Measurements from ENCODE around the gene ATG5. TPM values are rescaled to one million over a fixed set of nuclear protein-coding genes. Genes with fewer than 3 reads are reported as not detected.
A peak's percentile ranks its signal among the peaks of the same experiment; 100 is the strongest.
"Not testable (repeated sequence)": the region's sequence is repeated elsewhere in the genome, so short reads cannot be mapped to it uniquely, and the experiment has no call there.

Gene ATG5
- polyA plus RNA-seq, 3 donors = 41.7 to 51.9 (median 45.9) TPM

DNA sequence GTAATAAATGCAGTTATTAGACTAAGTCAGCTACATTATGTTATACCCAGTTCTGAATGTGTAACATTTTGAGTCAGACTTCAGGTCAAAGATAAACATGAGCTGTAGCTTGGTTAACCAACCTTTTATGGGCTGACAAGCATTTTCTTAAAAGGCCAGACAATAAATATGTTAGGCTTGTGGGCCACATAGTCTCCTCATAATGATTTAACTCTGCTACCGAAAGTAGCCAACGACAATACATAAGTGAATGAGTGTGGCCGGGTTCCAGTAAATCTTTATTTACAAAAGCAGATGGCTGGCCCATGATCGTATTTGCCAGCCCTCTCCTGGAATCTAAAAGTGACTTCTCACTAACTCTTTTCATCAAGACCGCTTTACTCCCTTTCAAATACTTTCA is 49.9 kb downstream of the ATG5 start:
- DNase-seq (ENCODE audit: extremely low read depth in 1 of 11, low read depth in 9 of 11, low spot score in 4 of 11) = no peak

DNA sequence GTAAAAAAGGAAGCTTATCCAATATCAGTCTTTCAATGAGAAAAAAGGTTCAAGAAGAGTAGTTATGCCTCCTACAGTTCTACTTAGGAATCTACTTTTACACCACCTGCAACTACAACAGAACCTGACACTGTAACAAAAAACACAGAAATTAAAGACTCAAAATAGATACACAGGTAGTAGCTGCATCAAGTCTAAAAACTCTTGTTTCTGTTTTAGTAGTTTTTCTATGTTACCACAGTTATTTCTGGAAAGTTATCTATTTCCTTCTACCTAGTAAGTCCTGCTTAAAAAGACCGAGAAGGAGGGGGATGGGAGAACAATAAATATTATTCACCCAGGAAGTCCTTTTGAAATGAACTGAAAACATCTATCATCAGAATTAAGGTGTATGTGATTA is 52.5 kb downstream of the ATG5 start:
- no peak for DNase-seq (ENCODE audit: extremely low read depth in 1 of 11, low read depth in 9 of 11, low spot score in 4 of 11)

DNA sequence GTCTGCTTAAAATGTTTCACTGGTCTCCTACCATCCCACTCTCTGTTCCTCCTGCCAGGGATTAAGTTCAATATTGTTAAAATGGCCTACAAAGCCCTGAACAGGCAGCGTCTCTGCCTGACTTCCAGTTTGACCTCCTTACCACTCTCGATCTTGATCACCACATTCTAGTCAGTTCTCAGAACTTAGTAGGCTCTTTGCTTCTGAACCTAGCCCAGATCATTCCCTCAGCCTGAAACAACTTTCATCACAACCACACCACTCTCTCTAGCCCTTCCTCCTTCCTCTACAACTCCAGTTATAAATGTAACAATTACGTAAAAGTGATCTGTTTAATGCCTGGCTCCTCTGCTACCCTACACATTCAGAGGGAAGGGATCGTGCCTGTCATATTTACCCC is 53.3 kb downstream of the ATG5 start:
- DNase-seq (ENCODE audit: extremely low read depth in 1 of 11, low read depth in 9 of 11, low spot score in 4 of 11) = no peak

GRCh38 chr6:106270414-106270813 is 55.1 kb downstream of the ATG5 start:
- DNase-seq (ENCODE audit: extremely low read depth in 1 of 11, low read depth in 9 of 11, low spot score in 4 of 11) = no peak

DNA sequence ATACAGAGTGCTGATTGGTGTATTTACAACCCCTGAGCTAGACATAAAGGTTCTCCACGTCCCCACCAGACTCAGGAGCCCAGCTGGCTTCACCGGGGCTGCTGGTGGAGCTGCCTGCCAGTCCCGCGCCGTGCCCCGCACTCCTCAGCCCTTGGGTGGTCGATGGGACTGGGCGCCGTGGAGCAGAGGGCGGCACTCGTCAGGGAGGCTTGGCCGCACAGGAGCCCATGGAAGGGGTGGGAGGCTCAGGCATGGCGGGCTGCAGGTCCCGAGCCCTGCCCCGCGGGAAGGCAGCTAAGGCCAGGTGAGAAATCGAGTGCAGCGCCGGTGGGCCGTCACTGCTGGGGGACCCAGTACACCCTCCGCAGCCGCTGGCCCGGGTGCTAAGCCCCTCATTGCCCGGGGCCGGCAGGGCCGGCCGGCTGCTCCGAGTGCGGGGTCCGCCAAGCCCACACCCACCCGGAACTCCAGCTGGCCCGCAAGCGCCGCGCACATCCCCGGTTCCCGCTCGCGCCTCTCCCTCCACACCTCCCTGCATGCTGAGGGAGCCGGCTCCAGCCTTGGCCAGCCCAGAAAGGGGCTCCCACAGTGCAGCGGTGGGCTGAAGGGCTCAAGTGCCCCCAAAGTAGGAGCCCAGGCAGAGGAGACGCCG is 56.2 kb downstream of the ATG5 start:
- DNase-seq (ENCODE audit: extremely low read depth in 1 of 11, low read depth in 9 of 11, low spot score in 4 of 11) = not testable (repeated sequence)

GRCh38 chr6:106268500-106268899 is 57.1 kb downstream of the ATG5 start:
- not testable (repeated sequence) for DNase-seq (ENCODE audit: extremely low read depth in 1 of 11, low read depth in 9 of 11, low spot score in 4 of 11)

- not testable (repeated sequence) for DNase-seq (ENCODE audit: extremely low read depth in 1 of 11, low read depth in 9 of 11, low spot score in 4 of 11)
Observed at GRCh38 chr6:106264433-106264832, 61.1 kb downstream of the ATG5 start.

- DNase-seq (ENCODE audit: extremely low read depth in 1 of 11, low read depth in 9 of 11, low spot score in 4 of 11) = not testable (repeated sequence)
Observed at GRCh38 chr6:106259748-106260147, 65.8 kb downstream of the ATG5 start.

DNA sequence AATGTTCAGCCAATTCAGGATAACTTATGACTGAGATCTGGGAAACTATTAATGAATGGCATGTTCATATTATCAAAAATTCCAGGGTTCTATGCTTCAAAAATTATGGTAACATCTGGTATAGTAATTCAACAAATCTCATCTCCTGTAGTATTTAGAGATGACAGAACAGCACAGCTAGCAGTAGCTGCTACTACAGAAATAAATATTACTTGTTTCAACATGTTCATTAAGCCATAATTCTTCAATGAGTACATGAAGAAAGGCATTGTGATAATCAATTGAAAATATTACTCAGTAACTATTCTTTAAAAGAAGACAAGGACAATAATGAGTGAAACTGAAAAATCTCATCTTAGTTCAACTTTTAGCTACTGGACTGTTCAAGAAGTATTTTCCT is 66.8 kb downstream of the ATG5 start:
- no peak for DNase-seq (ENCODE audit: extremely low read depth in 1 of 11, low read depth in 9 of 11, low spot score in 4 of 11)

- no peak for DNase-seq (ENCODE audit: extremely low read depth in 1 of 11, low read depth in 9 of 11, low spot score in 4 of 11)
Observed at GRCh38 chr6:106257195-106257594, 68.4 kb downstream of the ATG5 start.

GRCh38 chr6:106256201-106256968 is 69.2 kb downstream of the ATG5 start:
- DNase-seq (ENCODE audit: extremely low read depth in 1 of 11, low read depth in 9 of 11, low spot score in 4 of 11) = no peak

GRCh38 chr6:106255306-106255705 is 70.3 kb downstream of the ATG5 start:
- DNase-seq (ENCODE audit: extremely low read depth in 1 of 11, low read depth in 9 of 11, low spot score in 4 of 11) = no peak

GRCh38 chr6:106254636-106255035 is 70.9 kb downstream of the ATG5 start:
- DNase-seq (ENCODE audit: extremely low read depth in 1 of 11, low read depth in 9 of 11, low spot score in 4 of 11) = peak in 1 of 11 donors; percentile 1

- DNase-seq (ENCODE audit: extremely low read depth in 1 of 11, low read depth in 9 of 11, low spot score in 4 of 11) = no peak
Observed at GRCh38 chr6:106253731-106254130, 71.8 kb downstream of the ATG5 start.

- DNase-seq (ENCODE audit: extremely low read depth in 1 of 11, low read depth in 9 of 11, low spot score in 4 of 11) = no peak
Observed at GRCh38 chr6:106253172-106253571, 72.4 kb downstream of the ATG5 start.

- DNase-seq (ENCODE audit: extremely low read depth in 1 of 11, low read depth in 9 of 11, low spot score in 4 of 11) = no peak
Observed at GRCh38 chr6:106252687-106253086, 72.9 kb downstream of the ATG5 start.

DNA sequence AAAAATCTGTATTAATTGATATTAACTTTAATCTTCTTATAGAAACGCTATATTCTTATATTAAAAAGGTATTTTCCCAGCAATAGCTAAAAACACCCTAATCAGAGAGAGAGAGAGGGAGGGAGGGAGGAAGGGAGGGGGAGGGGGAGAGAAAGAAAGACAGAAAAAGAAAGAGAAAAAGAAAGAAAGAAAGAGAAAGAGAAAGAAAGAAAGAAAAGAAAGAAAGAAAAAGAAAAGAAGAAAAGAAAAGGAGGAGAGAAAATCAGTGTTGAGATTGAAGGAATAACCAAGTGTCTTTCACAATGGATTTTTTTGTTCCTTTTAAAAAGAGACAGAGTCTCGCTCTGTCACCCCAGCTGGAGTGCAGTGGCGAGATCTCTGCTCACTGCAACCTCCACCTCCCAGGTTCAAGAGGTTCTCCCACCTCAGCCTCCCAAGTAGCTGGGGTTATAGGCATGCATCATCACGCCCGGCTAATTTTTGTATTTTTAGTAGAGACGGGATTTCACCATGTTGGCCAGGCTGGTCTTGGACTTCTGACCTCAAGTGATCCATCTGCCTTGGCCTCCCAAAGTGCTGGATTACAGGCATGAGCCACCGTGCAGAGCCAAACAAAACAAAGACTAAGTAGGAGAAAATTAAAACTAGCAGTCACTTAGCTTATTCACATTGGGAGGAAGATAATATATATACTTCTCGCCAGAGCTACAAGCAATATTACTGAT is 73.9 kb downstream of the ATG5 start:
- DNase-seq (ENCODE audit: extremely low read depth in 1 of 11, low read depth in 9 of 11, low spot score in 4 of 11) = not testable (repeated sequence)

DNA sequence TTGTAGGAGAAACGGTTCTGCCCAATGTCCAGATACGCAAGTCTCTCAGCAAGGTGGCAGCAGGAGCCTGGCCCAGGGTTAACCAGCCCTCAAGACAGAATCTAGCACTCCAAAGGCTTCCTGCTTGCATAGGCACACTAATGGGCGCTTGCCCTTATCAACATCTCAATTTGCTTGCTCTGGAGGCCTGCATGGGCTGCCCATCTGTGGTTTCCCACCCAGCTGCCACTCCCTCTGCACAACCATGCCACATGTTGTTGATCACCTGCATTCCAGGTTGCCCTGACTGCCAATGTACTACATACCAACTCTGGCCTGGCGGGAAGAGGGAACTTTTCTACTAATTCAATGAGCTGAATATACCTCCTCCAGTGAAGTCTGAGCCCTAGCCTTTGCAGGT is 74.6 kb downstream of the ATG5 start:
- DNase-seq (ENCODE audit: extremely low read depth in 1 of 11, low read depth in 9 of 11, low spot score in 4 of 11) = no peak

- no peak for DNase-seq (ENCODE audit: extremely low read depth in 1 of 11, low read depth in 9 of 11, low spot score in 4 of 11)
Observed at GRCh38 chr6:106249658-106250057, 75.9 kb downstream of the ATG5 start.

GRCh38 chr6:106247733-106248132 is 77.8 kb downstream of the ATG5 start:
- DNase-seq (ENCODE audit: extremely low read depth in 1 of 11, low read depth in 9 of 11, low spot score in 4 of 11) = no peak

Measured in renal cortex interstitium (tissue), 11 donors.